ENCODE data around the gene OR51E1.

DNA sequence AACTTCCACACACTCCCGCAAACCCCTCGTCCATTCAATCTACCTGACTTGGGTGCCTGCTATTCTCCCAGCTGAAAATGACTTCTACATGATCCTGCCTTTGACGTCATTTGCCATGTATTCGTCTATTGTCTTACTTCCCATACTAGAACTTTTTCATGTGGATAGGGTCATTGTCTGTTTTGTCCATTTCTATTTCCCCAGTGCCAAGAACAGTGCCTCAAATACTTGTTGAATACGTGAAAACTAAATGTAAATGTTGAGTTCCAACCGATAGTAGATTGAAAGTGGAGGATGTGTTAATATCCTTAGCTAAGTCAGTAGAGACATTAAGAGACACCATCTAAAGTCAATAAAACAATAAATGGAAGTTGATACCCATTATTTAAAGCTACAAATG, 36.7 kb upstream of the OR51E1 start:
- no peak for TF ChIP-seq EZH2phosphoT487 (IDR thresholded peaks at IDR 0.05; ENCODE audit: insufficient read depth, low read depth)
- no peak for TF ChIP-seq EZH2 (IDR thresholded peaks at IDR 0.05; ENCODE audit: insufficient read depth, poor library complexity, severe bottlenecking)
